ENCODE results near the gene OR4F6.

DNA sequence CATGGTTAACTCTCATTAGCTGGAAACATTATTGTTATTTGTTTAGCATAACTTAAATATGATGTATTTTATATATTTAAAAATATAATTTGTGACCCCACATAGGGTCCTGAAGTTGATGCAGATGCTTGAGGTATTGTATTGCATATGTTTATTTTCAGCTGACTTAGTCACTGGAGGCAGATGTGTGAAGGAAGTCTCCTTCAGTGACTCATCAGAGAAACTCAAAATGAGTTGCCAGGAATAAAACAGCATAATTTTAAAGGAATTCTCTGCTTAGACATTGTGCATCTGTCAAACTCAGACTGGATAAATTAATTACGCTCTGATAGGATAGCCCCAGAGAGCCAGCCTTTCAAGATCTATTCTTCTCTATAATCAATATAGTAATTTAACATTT lies 7.9 kb upstream of the OR4F6 start:
- TF ChIP-seq, protein P1, sequence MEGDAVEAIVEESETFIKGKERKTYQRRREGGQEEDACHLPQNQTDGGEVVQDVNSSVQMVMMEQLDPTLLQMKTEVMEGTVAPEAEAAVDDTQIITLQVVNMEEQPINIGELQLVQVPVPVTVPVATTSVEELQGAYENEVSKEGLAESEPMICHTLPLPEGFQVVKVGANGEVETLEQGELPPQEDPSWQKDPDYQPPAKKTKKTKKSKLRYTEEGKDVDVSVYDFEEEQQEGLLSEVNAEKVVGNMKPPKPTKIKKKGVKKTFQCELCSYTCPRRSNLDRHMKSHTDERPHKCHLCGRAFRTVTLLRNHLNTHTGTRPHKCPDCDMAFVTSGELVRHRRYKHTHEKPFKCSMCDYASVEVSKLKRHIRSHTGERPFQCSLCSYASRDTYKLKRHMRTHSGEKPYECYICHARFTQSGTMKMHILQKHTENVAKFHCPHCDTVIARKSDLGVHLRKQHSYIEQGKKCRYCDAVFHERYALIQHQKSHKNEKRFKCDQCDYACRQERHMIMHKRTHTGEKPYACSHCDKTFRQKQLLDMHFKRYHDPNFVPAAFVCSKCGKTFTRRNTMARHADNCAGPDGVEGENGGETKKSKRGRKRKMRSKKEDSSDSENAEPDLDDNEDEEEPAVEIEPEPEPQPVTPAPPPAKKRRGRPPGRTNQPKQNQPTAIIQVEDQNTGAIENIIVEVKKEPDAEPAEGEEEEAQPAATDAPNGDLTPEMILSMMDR (conservative IDR thresholded peaks at IDR 0.05 in 1 of 2, IDR thresholded peaks at IDR 0.05 in 1 of 2; ENCODE audit: low read depth in 1 of 2, low read length in 2 of 2): no peak
- TF ChIP-seq EZH2 (IDR thresholded peaks at IDR 0.05; ENCODE audit: low read length, missing control alignments): no peak
